ENCODE measurements around the gene PPFIA4.
A peak's percentile ranks its signal among the peaks of the same experiment; 100 is the strongest.

The PPFIA4 gene

GRCh38 chr1:203104789-203105390, 78.6 kb downstream of the PPFIA4 start:
- DNase-seq: no peak

DNA sequence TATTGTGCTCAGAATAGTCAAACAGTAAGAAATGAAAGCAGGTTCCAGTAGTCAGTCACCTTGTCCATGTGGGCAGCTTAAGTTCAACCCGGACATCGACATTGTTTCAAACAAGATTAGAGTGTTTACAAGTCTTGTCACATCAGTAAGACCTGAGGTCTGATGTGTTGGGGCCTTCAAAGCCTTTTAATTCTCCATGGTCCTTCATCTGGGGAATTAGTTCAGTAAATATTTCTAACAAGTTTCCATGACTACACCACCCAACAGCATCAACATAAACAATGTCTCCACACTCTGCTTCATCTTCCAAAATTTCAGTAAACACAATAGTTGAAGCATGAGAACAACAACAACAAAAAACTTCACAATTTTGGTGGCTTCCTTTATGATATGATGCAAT, 86.2 kb downstream of the PPFIA4 start:
- DNase-seq: no peak

DNA sequence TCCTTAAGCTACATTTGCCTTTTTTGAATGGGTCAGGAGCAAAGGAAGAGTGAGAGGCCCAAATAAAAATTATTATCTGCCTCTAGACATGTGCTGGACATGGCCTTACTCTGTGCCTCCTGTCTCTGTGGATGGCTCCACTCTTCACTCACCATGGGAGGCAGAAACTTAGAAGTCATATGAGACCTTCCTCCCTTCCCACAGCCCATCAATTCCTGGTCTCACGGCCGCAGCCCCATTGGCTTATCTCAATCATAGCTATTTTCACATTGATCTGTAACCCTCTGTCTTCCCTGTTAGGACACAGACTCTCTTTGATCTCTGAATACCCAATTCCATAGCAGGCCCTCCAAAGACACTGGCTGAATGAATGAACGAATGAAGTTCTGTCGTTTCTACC, 87.0 kb downstream of the PPFIA4 start:
- DNase-seq: no peak

DNA sequence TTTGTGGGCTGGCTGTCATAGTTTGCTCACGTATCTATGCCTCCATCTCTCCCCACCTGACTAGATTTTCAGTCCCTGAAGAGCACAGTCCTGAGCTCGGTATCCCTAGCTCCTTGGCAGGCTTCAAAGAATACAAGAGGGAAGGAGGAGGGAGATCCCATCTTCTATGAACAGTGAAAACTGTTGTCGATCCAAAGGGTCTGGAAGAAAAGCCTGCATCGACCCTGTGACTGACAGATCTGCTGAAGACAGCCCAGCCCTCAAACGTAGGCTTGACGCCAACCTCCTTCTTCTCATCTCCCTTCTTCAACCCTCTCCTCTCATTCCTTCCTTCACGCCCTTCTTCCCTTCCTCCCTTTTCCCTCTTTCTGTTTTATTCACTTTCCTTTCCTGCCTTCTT, 87.9 kb downstream of the PPFIA4 start:
- DNase-seq: no peak

DNA sequence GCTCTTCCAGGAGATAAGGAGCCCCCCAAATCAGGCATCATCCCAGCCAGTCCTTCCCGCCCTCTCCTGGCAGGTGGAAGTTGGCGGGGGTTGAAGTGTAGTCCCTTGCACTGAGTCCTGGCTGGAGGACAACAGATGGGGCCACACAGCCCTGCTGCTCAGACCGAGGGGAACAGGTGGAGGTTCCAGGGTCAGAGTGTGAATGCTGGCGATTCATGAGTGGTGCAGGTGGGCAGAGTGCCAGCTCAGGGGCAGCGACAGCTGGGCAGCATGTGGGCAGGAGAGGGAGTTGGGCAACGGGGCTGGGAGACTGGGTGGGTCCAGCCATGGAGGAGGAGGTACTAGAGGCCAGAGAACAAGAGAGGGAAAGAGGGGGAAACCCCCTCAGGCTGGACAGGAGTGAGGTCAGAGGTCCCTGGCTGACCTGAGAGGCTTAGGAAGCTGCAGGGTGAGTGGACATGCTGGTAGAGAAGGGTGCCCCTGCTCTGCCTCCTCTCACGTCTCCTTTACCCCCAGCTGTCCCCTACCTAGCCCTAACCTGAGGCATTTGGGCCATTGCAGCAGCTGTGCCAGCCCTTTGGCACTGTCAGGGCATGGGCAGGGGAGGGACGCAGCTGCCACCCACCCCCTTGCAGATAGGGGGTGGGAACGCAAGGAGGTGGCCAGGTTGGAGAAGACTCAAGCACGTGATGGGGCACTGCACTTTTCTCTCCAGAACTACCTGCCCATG, 90.0 kb downstream of the PPFIA4 start:
- no peak for DNase-seq

- peak; percentile 31 to 53 for DNase-seq
Observed at GRCh38 chr1:203117611-203118575, 91.6 kb downstream of the PPFIA4 start.

- DNase-seq: no peak
Observed at GRCh38 chr1:203120325-203121153, 94.2 kb downstream of the PPFIA4 start.

DNA sequence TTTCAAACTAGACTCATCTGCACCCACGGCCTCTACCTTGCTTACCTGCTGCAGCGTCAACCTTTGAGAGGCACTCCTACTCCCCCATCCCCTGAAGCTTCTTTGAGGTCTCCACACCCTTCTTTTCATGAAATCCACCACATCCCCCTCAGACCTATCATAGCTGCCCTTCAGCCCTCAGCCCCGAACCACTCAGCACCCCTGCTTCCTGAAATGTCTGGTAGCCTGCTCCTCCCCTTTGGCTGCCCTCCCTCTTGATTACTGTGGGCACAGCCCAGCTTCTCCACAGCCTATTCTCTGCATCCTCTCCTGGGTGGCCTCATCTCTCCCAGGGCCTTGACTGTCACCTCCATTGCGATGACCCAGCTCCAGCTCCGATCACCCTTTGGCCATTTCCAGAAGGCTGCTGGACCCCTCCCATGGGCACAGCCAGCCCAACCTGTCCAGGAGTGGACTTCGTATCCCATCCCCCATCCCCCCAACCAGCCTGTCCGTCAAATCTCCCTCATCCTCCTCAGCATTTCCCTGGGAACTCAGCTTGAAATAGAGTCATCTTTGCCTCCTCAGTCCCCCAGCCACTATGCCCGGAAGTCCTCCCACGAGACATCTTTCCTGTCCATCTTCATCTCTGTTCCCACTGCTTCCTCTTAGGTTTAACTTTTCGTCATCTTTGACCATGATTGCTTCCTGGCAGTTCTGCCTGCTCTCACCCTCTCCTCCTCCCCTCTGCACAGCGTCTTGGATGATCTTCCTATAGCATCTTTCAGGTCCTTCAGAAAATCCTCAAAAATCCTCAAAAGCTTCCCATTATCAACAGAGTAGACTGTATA, 95.1 kb downstream of the PPFIA4 start:
- DNase-seq: no peak

DNA sequence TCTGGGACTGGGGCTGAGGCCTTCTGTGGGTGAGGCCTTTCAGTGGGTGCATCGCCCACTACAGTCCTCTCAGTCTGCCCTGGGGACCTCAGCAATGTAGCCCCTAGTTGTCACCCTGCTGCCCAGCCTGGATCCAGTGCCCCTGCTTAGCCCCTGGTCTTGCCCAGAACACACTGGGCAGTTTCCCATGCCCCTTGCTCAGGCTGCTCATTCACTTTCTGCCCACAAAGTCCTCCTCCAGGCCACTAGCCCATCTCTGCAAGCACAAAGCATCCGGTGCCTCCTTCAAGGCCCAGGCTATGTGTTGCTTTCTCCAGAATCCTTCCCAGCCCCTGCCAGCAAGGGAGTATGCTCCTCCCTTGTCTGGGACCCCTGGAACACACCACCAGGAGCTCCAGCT, 95.9 kb downstream of the PPFIA4 start:
- DNase-seq: no peak

DNA sequence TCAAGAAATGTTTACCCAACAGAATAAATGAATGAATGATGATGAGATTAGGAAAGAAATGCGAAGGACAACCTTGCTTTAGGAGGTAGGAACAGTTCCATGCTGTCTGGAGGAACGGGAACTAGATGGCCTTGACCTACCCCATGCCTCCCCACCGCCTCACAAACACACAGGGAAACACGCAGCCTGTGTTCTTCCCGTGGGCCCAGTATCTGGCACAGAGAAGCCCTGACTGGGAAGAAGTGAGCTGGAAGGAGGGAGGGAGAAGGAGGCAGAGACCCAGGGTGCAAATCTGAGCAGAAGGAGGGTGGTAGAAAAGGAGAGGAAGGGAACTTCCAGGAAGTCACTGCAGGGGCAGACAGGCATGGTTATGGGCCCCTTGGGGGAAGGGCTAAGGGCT, 97.7 kb downstream of the PPFIA4 start:
- DNase-seq: no peak

- no peak for DNase-seq
Observed at GRCh38 chr1:203124546-203125317, 98.4 kb downstream of the PPFIA4 start.

- no peak for DNase-seq
Observed at GRCh38 chr1:203126151-203126865, 100.0 kb downstream of the PPFIA4 start.

DNA sequence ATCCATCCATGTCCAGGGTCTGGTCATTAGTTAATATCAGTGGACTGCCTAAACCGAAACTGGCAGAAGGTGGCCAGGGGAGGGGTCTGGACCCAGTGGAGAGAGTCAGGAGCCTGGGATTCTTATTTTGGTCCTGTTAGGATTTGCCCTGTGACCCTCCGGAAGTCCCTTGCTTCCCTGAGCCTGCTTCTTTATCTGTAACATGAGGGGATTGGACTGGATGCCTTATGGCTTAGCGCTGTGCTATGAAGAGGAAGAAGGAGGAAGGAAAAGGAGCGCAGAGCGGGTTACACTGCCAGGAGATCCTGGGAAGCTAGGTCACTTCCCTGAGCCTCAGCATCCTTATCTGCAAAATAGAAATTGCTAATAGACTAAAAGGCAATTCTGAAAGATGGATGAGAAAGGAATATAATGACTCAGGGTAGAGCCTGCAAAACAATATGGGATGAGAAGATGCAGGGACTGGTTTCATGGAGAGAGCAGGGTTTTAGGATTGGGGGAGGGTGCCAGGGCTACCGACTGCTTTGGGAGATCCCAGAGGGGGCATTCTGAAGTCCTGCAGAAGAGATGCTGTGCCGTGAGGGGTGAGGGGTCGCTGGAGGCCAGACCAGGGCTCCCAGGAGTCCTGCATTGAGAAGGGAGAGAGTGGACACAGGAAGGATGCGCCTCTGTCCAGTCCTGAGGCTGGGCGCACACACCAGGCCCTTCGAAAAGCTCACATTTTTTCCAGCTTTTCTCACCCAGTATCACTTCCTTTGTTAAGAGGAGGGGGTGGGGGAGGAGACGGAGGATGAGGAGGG, 100.8 kb downstream of the PPFIA4 start:
- no peak for DNase-seq

DNA sequence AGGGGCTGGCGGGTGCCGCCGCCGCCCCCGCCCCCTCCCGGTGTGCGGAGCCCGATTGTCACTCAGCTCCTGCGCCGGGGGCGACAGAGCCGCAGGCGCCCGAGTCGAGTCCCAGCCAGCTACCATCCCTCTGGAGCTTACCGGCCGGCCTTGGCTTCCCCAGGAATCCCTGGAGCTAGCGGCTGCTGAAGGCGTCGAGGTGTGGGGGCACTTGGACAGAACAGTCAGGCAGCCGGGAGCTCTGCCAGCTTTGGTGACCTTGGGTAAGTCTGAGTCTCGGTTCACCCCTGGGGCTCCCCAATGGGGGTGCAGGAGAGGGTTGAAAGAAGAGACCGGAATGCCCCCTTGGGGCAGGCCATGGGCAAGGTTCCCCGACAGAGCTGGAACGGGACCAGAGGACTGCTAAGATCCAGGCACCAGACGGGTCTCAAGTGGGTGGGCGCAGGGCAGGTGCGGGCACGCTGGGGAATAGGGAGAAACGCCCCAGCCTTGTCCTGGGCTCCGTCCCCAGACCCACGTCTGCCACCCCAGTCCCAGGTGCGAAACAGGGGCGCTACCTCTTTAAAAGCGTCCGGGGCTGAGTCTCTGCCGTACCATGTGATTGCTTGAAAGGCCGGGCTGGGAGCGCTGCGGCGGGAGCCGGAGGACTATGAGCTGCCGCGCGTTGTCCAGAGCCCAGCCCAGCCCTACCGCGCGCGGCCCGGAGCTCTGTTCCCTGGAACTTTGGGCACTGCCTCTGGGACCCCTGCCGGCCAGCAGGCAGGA, 101.6 kb downstream of the PPFIA4 start, which contains the start of gene ADORA1:
ADORA1 (plus strand) TSS at position 61 of the 765 bp plus-strand sequence. CDS start 1,116 bp downstream, outside the sequence.
- DNase-seq: no peak

- DNase-seq: no peak
Observed at GRCh38 chr1:203128431-203128715, 102.1 kb downstream of the PPFIA4 start.
